Activated naive CD8-positive, alpha-beta T cell treated with anti-CD3 and anti-CD28 coated beads for 36 hours (primary cell): Measurements from ENCODE around the gene NMNAT2. TPM values are rescaled to one million over a fixed set of nuclear protein-coding genes. Genes with fewer than 3 reads are reported as not detected.

Experiments
- DNase-seq: peaks from one replicate; pipeline ENCODE4 v3.0.0; 2021
- H3K27ac Mint-ChIP-seq: one replicate; pipeline ENCODE4 v1.8.0; 2022; ENCODE audit warnings: mild to moderate bottlenecking, moderate library complexity, mixed read lengths
- H3K27me3 Mint-ChIP-seq: one replicate; pipeline ENCODE4 v1.8.0; 2022; ENCODE audit warnings: mild to moderate bottlenecking, mixed read lengths
- H3K36me3 Mint-ChIP-seq: one replicate; pipeline ENCODE4 v1.8.0; 2021; ENCODE audit warnings: mild to moderate bottlenecking, mixed read lengths
- H3K4me1 Mint-ChIP-seq: one replicate; pipeline ENCODE4 v1.8.0; 2021; ENCODE audit warnings: mixed read lengths
- H3K4me3 Mint-ChIP-seq: one replicate; pipeline ENCODE4 v1.8.0; 2022; ENCODE audit warnings: mild to moderate bottlenecking, moderate library complexity, mixed read lengths
- H3K9me3 Mint-ChIP-seq: one replicate; pipeline ENCODE4 v1.8.0; 2022; ENCODE audit warnings: mixed read lengths
- total RNA-seq, 2 experiments: library from RNA; stranded (reverse); gene quantifications; one replicate each; pipeline ENCODE4 v1.2.3, GENCODE V29; 2021

Gene NMNAT2
- total RNA-seq, 2 experiments from 2014 or later = not detected

- peaks cover 20% of the 10 kb centered on the region for H3K27me3 Mint-ChIP-seq
- no peak overlapping the region for H3K4me3 Mint-ChIP-seq
- no peaks in the 10 kb centered on the region for H3K4me1 Mint-ChIP-seq
- H3K9me3 Mint-ChIP-seq = no peaks in the 10 kb centered on the region
- H3K36me3 Mint-ChIP-seq = no peaks in the 10 kb centered on the region
- DNase-seq = no peak
- no peak overlapping the region for H3K27ac Mint-ChIP-seq
These were observed 98.6 kb downstream of the NMNAT2 start for GRCh38 chr1:183319606-183320005.

GRCh38 chr1:183319051-183319450 lies 99.1 kb downstream of the NMNAT2 start:
- peaks cover 20% of the 10 kb centered on the region for H3K27me3 Mint-ChIP-seq
- H3K4me1 Mint-ChIP-seq = no peaks in the 10 kb centered on the region
- no peak for DNase-seq
- no peak overlapping the region for H3K4me3 Mint-ChIP-seq
- H3K9me3 Mint-ChIP-seq = no peaks in the 10 kb centered on the region
- no peak overlapping the region for H3K27ac Mint-ChIP-seq
- H3K36me3 Mint-ChIP-seq = no peaks in the 10 kb centered on the region

- Mint-ChIP-seq H3K27me3 (peaks cover 20% of the 10 kb centered on the region), H3K27ac (no peak overlapping the region), H3K4me1 (no peaks in the 10 kb centered on the region), H3K4me3 (no peak overlapping the region), H3K9me3 (no peaks in the 10 kb centered on the region), H3K36me3 (no peaks in the 10 kb centered on the region)
- DNase-seq = no peak
These were observed 99.7 kb downstream of the NMNAT2 start for GRCh38 chr1:183318433-183318832.

GRCh38 chr1:183315991-183316758 lies 102.0 kb downstream of the NMNAT2 start:
- DNase-seq = no peak
- no peak overlapping the region for H3K27ac Mint-ChIP-seq
- H3K36me3 Mint-ChIP-seq = no peaks in the 10 kb centered on the region
- peaks cover 14% of the 10 kb centered on the region for H3K27me3 Mint-ChIP-seq
- no peak overlapping the region for H3K4me3 Mint-ChIP-seq
- H3K4me1 Mint-ChIP-seq = peaks cover 6% of the 10 kb centered on the region
- H3K9me3 Mint-ChIP-seq = no peaks in the 10 kb centered on the region

- Mint-ChIP-seq H3K36me3 (no peaks in the 10 kb centered on the region), H3K27ac (no peak overlapping the region), H3K9me3 (no peaks in the 10 kb centered on the region), H3K27me3 (peaks cover 10% of the 10 kb centered on the region), H3K4me3 (no peak overlapping the region), H3K4me1 (peaks cover 10% of the 10 kb centered on the region)
- DNase-seq = no peak
These were observed 105.1 kb downstream of the NMNAT2 start for GRCh38 chr1:183313063-183313462.

- peaks cover 10% of the 10 kb centered on the region for H3K4me1 Mint-ChIP-seq
- no peak overlapping the region for H3K4me3 Mint-ChIP-seq
- no peaks in the 10 kb centered on the region for H3K9me3 Mint-ChIP-seq
- H3K27ac Mint-ChIP-seq = peak overlapping the region; percentile 77
- DNase-seq = peak; percentile 28
- no peaks in the 10 kb centered on the region for H3K36me3 Mint-ChIP-seq
- peaks cover 4% of the 10 kb centered on the region for H3K27me3 Mint-ChIP-seq
These were observed 107.3 kb downstream of the NMNAT2 start for GRCh38 chr1:183310753-183311479.

- no peaks in the 10 kb centered on the region for H3K9me3 Mint-ChIP-seq
- H3K4me1 Mint-ChIP-seq = peaks cover 10% of the 10 kb centered on the region
- H3K36me3 Mint-ChIP-seq = no peaks in the 10 kb centered on the region
- H3K27ac Mint-ChIP-seq = no peak overlapping the region
- H3K27me3 Mint-ChIP-seq = peaks cover 4% of the 10 kb centered on the region
- H3K4me3 Mint-ChIP-seq = no peak overlapping the region
- DNase-seq = no peak
These were observed 109.5 kb downstream of the NMNAT2 start for GRCh38 chr1:183308719-183309118.

GRCh38 chr1:183306317-183307042 lies 111.7 kb downstream of the NMNAT2 start:
- no peak overlapping the region for H3K4me3 Mint-ChIP-seq
- no peaks in the 10 kb centered on the region for H3K36me3 Mint-ChIP-seq
- DNase-seq = no peak
- no peak overlapping the region for H3K27ac Mint-ChIP-seq
- no peaks in the 10 kb centered on the region for H3K9me3 Mint-ChIP-seq
- peaks cover 6% of the 10 kb centered on the region for H3K4me1 Mint-ChIP-seq
- peaks cover 4% of the 10 kb centered on the region for H3K27me3 Mint-ChIP-seq

- H3K36me3 Mint-ChIP-seq = no peaks in the 10 kb centered on the region
- no peak for DNase-seq
- no peaks in the 10 kb centered on the region for H3K9me3 Mint-ChIP-seq
- no peak overlapping the region for H3K27ac Mint-ChIP-seq
- no peak overlapping the region for H3K4me3 Mint-ChIP-seq
- H3K27me3 Mint-ChIP-seq = peaks cover 7% of the 10 kb centered on the region
- H3K4me1 Mint-ChIP-seq = no peaks in the 10 kb centered on the region
These were observed 113.6 kb downstream of the NMNAT2 start for GRCh38 chr1:183304440-183305107.

- no peaks in the 10 kb centered on the region for H3K36me3 Mint-ChIP-seq
These were observed 114.3 kb downstream of the NMNAT2 start for GRCh38 chr1:183303901-183304300.

GRCh38 chr1:183303323-183303645 lies 114.9 kb downstream of the NMNAT2 start:
- peaks cover 4% of the 10 kb centered on the region for H3K27me3 Mint-ChIP-seq
- no peaks in the 10 kb centered on the region for H3K4me1 Mint-ChIP-seq
- no peak overlapping the region for H3K4me3 Mint-ChIP-seq
- H3K9me3 Mint-ChIP-seq = no peaks in the 10 kb centered on the region
- DNase-seq = no peak
- no peak overlapping the region for H3K27ac Mint-ChIP-seq
- H3K36me3 Mint-ChIP-seq = no peaks in the 10 kb centered on the region

More at GRCh38 chr1:183303901-183304300, 114.3 kb downstream of the NMNAT2 start:
- Mint-ChIP-seq H3K4me1 (no peaks in the 10 kb centered on the region), H3K9me3 (no peaks in the 10 kb centered on the region), H3K27me3 (peaks cover 8% of the 10 kb centered on the region), H3K4me3 (no peak overlapping the region), H3K27ac (no peak overlapping the region)
- no peak for DNase-seq

GRCh38 chr1:183302452-183303322 lies 115.5 kb downstream of the NMNAT2 start:
- Mint-ChIP-seq H3K27me3 (peaks cover 4% of the 10 kb centered on the region), H3K27ac (no peak overlapping the region), H3K4me1 (no peaks in the 10 kb centered on the region)

GRCh38 chr1:183301239-183301638 lies 116.9 kb downstream of the NMNAT2 start:
- peaks cover 4% of the 10 kb centered on the region for H3K27me3 Mint-ChIP-seq
- no peak overlapping the region for H3K27ac Mint-ChIP-seq
- H3K36me3 Mint-ChIP-seq = no peaks in the 10 kb centered on the region
- no peaks in the 10 kb centered on the region for H3K4me1 Mint-ChIP-seq
- H3K9me3 Mint-ChIP-seq = no peaks in the 10 kb centered on the region
- H3K4me3 Mint-ChIP-seq = no peak overlapping the region
- no peak for DNase-seq

More at GRCh38 chr1:183302452-183303322, 115.5 kb downstream of the NMNAT2 start:
- no peak for DNase-seq
- no peak overlapping the region for H3K4me3 Mint-ChIP-seq
- no peaks in the 10 kb centered on the region for H3K9me3 Mint-ChIP-seq
- H3K36me3 Mint-ChIP-seq = no peaks in the 10 kb centered on the region

- H3K4me1 Mint-ChIP-seq = no peaks in the 10 kb centered on the region
- H3K4me3 Mint-ChIP-seq = no peak overlapping the region
- H3K27ac Mint-ChIP-seq = no peak overlapping the region
- no peaks in the 10 kb centered on the region for H3K9me3 Mint-ChIP-seq
- H3K36me3 Mint-ChIP-seq = no peaks in the 10 kb centered on the region
- DNase-seq = no peak
- H3K27me3 Mint-ChIP-seq = peaks cover 4% of the 10 kb centered on the region
These were observed 117.4 kb downstream of the NMNAT2 start for GRCh38 chr1:183300828-183301227.
